ENCODE data around the gene ARHGAP45.

The ARHGAP45 gene

DNA sequence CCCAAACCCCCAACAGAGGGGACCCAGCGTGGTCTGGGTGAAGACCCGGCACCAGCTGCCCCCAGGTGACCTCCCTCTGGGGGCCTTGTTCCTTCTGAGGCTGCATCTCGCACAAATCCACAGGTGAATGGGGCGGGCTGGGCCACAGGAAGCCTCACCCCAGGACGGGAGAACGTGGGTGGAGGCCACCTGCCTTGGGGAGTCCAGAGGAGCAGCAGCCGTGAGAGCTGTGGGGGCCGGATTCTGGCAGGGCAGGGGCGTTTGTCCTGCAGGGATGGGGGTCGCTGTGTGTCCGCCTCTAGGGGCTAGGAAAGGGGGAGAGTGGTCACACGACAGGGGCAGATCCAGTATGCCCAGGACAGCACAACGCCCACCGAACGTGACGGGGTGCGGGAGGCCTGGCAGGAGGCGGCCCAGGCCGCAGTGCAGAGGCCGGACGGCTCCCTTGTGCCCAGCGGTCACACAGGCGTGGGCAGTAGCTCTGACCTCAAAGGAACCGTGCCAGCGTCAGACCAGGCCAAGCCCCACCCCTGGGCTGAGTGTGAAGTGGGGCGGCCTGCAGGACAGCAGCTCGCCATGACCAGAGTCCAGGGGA, 21.5 kb downstream of the ARHGAP45 start:
- DNase-seq (ENCODE audit: low spot score) = no peak

DNA sequence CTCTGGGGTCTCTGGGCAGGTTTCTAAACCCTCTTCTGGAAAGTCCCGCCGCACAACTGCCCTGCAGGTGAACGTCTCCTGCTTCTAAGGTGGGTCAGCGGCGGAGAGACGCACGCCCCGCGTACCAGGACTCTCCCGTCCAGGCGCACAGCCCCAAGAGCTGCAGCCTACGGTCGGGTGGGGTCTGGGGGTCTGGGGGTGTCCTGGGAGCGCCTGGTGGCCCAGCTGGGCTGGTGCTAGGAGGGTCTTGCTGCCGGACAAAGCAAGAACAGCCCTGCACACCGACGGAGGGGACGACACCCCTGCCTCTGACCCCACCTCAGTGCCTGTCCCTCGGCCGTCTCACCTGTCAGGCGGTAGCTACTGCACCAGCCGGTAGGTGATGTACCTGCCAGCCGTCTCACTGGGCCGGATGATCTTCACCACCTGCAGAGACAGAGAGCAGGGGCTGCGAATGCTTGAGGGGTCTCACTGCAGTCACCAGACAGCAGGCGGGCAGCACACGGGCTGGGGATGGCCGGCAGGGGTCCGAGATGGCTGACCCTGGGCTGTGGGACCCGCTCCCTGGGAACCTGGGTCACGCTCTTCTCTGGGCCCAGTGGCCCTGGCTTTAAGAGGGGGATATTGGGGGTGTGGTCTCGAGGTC, 22.3 kb downstream of the ARHGAP45 start:
- DNase-seq (ENCODE audit: low spot score) = no peak

DNA sequence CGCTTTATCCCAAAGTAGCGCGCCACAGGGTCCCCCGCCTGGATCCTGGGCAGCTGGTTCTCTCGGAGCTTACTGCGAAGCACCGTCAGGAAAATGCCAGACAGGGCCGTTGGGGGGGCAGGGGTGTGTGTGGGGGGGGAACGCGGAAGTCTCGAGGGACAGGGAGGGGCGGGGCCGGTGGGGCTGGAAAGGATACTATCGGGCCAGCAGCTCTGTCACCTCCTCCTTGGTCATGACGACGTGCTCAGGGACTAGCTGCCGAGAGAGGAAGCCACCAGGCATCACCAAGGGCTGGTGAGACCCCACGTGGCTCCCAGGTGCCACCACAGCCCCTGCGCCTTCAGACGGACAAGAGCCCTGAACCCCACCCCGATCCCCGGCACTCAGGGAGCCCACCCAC, 22.9 kb downstream of the ARHGAP45 start:
- no peak for DNase-seq (ENCODE audit: low spot score)

DNA sequence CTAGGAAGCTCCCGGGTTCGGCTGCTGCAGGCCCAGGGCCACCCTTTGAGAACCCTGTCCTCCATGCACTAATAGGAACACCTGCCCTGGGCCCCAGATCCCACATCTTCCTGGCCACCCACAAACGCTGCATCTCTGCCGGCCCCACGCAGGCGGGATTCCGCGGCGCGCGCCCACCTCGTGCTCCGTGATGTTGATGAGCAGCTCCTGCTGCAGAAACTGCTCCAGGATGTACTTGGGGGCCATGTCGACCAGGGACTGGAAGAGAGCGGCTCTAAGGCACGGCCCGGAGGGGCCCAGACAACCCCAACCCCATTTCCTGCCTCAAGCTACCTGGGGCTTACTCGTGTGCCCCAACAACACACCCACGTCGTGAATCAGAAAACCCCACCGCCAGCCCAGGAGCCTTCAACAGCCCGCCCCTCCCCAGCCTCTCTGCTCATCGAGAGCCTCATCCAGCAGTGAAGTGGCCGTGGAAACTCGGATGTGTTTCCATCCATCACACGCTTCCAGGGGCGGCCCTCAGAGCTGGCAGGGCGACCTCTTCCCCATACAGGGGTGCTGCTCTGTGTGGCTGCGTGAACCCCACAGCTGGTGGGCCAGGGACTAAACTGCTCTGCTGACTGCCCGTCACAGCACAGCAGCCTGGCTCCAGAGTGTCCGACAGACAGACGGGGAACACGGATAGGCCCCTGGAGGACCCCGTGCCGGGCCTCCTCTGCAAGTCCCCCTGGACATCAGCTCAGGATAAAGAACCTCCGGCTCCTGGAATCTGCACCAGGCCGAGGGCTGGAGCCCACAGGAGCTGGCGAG, 24.0 kb downstream of the ARHGAP45 start:
- DNase-seq (ENCODE audit: low spot score) = no peak

DNA sequence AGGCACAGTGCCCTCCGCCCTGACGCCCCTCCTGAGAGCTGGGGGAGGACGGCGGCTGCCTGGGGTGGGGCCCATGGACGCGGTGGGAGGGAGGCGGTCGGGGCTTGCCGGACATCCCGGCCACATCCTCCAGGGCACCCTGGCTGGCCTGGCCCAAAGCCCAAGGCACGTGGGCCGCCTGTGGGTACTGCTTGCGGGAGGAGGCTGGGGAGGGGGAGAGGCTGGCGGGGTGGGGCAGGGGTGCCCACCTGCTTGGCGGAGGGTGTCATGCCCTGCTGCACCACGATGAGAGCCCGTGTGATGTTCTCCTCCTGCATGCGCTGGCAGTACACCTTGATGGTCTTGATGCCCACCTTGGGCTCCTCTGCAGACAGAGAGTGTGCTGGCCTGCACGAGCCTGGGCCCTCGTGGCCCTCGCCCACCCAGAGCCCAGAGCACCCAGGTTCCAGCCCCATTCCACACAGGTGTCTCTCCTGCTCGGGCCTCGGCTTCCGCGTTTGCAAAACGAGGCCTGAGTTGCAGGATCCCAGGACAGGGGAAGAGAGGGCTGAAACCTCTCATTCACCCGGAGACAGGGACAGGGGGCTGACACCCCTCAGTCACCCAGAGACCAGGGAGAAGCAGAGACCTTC, 24.7 kb downstream of the ARHGAP45 start:
- DNase-seq (ENCODE audit: low spot score) = no peak

DNA sequence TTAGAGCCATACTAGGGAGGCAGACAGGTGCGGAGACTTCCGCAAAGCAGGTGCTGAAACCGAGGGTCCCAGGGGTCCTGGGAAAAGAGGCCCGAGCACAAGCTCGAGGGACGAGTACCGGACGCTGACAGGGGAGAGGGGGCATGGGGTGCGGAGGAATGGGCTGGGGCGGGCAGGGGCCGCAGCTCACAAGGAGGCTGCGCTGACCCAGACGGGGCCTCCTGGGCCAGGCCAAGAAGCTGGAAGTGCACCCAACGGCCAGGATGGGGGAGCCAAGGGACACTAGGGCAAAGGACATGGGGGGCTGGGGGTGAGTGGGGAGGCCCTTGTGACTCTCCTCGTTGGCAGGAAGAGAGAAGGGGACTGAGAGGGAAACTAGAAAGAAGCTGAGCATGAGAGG, 26.4 kb downstream of the ARHGAP45 start:
- no peak for DNase-seq (ENCODE audit: low spot score)

DNA sequence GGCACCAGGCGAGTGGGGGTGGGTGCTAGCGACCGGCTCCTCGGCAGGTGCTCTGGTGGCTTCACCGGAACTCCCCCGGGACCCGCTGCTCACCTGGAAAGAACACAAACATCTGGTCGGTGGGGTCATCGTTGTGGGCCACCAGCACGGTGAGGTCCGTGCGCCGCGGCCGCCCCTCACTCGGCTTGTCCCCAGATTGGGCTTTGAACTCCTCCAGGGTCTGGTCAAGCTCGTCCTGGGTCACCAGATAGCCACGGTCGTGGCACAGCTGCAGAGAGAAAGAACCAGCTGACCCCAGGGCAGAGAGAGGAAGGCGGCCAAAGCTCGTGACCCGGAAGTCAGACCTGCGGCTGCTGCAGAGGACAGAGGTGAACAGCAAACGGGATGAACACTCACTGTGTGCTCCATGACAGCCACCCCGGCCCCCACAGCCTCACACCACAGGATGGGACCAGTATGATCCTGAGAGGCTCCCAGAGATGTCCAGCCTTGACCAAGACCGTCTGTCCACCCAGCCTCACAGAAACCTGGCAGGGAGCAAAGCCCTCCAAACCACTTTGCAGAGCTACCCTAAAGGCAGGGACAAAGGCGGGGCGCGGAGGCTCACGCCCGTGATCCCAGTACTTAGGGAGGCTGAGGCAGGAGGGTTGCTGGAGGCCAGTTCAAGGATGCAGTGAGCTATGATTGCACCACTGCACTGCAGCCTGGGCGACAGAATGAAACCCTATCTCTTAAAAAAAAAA, 27.0 kb downstream of the ARHGAP45 start:
- DNase-seq (ENCODE audit: low spot score) = no peak

DNA sequence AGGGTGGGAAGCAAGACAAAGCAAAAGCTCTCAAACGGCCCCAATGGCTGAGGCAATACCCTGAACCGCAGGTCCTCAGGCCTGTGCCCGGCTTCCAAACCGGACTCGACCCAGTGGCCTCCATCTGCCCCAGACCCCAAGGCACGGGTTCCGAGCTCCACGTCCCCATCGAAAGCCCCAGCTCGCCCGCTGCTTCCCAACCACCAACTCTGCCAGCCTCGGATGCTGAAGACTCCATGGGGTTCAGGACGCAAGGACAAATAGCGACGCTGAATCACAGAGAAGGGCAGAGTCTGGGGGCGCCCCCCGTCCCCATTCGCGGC, 27.6 kb downstream of the ARHGAP45 start:
- DNase-seq (ENCODE audit: low spot score) = no peak

DNA sequence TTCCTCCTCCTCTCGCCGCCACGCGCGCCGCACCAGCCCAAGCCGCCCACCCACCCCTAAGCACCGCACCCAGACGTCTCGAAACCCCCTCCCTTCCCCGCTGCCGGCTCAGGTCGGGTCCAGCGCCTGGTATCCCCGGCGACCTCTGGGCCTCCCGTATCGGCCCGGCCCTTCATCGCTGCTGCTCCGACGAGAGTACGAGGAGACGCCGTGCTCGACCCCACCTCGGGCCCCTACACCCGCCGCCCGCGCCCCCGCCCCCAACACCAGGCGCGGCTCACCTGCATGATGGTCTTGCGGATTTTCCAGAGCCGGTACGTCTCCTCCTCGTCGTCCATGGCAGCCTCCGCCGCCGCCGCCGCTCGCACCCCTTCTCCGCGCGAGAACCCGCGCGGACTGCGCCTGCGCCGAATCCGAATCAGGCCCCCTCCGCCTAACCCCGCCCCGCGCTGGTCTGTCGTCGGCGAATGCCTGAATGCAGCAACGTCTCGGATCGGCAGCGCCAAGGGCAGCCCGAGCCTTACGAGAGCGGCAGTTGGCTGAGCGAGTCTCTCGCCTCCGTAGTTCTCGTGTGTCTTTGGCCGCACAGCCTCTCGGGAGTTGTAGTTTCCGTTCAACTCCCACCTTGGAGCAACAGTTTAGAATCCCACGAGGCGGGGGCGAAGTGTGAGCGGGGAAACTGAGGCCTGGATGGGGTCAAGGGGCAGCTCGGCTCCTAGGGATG, 28.2 kb downstream of the ARHGAP45 start, which contains the start of gene POLR2E:
TSS of gene POLR2E (minus strand) at position 398 of the 724 bp plus-strand sequence. CDS start at position 338, 60 bp downstream.
- peak; percentile 98 for DNase-seq (ENCODE audit: low spot score)

DNA sequence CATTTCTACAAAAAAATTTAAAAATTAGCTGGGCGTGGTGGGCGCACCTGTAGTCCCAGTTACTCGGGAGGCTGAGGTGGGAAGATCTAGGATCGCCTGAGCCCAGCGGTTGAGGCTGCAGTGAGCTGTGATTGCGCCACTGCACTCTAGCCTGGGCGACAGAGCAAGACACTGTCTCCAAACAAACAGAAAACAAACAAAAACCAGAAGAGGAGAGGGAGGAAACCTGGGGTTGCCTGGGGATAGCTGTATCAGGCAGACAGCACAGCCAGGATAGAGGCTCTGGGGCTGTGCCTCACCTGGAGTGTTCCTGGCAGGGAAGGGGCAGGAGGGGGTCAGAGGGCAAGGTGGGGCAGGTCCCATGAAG, 30.8 kb downstream of the ARHGAP45 start:
- DNase-seq (ENCODE audit: low spot score) = no peak

DNA sequence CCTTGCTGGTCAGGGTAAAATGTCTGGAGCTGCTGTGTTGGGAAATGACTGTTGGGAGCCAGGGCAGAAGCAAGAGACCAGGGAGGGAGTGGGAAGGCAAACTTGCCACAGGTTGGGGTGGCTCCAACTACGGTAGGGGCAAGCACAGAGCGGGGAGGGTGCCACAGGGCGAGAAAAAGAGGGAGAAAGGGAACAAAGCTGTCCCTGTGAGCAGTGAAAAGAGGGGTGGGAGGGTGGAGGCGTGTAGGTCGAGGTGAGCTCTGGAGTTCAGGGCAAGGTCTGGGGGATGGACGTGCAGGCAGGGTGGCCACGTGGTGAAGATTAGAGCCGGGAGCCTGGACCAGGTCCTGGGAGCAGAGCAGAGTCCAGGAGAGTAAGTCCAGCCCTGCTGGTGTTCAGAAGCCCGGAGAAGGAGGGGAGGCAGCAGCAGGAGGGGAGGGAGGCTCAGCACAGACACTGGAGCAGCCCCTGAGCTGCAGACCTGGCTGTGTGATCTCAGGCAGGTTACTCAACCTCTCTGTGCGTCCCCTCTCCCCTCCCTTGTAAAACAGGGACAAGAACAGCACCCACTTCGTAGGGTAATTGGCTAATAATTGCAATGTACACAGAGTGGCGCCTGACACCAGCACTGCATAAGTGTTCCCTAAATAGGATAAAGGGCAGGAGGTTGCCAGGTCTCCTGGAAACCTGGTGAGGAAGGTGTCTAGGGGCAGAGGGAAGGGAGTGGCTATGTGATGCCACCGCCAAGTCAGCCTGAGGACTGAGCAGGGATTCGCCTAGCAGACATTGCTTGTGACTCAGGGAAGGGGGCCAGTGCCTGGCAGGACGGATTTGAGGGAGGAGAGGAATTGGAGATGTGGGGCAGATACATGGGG, 31.4 kb downstream of the ARHGAP45 start:
- DNase-seq (ENCODE audit: low spot score) = no peak

DNA sequence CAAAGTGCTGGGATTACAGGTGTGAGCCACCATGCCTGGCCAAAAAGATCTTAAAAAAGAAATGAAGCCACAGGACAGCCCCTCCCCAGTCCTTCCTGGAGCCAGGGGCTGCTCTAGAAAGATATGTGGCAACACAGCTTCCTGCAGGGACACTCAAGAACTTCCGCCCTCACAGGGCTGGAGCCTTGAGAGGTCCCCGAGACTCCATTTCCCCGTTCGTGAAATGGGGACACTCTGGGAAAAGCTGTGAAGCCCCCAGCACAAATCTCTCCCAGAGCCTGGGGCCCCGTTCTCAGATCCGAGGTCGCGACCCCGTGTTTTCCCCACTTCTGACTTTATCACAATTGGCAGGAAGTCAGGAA, 34.4 kb downstream of the ARHGAP45 start:
- DNase-seq (ENCODE audit: low spot score) = no peak

DNA sequence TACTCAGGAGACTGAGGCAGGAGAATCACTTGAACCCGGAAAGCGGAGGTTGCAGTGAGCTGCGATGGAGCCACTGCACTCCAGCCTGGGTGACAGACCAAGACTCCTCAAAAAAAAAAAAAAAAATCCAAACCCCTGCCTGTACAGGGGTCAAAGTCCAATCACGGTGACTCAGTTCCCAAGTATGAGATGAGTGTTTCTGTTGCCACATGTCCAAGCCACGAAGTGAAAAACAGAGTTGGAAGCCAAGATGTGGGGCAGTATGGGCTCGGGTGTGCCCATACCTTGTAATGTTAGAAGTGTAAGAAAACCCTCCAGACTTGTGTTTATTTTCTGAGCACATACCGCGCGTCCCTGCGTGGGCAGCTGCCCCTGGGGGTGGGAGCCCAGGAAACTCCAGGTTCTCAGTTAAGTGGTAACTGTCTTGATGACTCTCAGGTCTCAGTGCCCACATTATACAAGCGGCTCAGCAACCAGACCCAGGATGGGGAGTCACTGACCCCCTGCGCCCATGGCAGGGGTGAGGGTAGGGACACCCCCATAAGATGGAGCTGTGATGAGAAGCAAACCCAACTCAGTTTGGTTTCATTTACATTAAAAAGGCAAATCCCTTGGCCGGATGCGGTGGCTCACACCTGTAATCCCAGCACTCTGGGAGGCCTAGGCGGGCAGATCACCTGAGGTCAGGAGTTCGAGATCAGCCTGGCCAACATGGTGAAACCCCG, 35.6 kb downstream of the ARHGAP45 start:
- peak; percentile 85 for DNase-seq (ENCODE audit: low spot score)

DNA sequence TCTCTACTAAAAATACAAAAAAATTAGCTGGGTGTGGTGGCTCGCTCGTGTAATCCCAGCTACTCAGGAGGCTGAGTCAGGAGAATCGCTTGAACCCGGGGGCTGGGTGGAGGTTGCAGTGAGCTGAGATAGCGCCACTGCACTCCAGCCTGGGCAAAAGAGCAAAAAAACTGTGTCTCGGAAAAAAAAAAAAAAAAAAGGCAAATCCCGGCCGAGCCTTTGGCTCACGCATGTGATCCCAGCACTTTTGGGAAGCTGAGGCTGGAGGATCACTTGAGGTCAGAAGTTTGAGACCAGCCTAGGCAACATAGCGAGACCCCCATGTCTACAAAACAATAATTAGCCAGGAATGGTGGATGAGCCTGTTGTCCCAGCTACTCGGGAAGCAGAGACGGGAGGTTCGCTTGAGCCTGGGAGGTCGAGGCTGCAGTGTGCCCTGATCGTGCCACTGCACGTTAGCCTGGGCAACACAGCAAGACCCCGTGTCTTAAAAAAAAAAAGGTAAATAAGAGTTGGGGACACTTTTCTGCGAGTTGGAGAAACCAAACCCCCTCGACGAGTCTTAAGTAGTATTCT, 36.3 kb downstream of the ARHGAP45 start:
- DNase-seq (ENCODE audit: low spot score) = no peak

DNA sequence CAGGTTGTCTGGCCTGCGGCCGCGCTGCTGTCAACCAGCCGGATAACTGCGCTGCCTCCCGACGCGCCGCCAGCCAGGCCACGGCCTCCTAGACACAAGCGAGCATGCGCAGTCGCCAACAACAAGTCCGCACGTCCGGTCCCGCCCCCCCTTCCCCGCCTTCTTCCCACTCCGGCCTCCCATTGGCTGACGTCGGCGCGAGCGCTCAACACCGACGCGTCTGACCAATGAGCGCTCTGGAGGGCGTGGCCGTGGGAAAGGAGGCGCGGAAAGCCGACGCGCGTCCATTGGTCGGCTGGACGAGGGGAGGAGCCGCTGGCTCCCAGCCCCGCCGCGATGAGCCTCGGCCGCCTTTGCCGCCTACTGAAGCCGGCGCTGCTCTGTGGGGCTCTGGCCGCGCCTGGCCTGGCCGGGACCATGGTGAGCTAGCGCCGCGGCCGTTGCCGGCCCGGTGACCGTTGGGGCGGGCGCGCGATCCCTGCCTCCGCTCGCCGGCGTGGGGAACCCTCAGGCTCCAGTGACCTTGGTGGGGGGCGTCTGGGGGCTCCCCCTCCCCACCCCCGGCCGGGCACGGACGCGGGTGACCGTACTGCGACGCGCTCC, 36.8 kb downstream of the ARHGAP45 start, which contains the start of gene GPX4:
TSS of gene GPX4 (plus strand) at position 287 of the 603 bp plus-strand sequence. CDS start at position 337, 50 bp downstream.
- DNase-seq (ENCODE audit: low spot score) = peak; percentile 99

DNA sequence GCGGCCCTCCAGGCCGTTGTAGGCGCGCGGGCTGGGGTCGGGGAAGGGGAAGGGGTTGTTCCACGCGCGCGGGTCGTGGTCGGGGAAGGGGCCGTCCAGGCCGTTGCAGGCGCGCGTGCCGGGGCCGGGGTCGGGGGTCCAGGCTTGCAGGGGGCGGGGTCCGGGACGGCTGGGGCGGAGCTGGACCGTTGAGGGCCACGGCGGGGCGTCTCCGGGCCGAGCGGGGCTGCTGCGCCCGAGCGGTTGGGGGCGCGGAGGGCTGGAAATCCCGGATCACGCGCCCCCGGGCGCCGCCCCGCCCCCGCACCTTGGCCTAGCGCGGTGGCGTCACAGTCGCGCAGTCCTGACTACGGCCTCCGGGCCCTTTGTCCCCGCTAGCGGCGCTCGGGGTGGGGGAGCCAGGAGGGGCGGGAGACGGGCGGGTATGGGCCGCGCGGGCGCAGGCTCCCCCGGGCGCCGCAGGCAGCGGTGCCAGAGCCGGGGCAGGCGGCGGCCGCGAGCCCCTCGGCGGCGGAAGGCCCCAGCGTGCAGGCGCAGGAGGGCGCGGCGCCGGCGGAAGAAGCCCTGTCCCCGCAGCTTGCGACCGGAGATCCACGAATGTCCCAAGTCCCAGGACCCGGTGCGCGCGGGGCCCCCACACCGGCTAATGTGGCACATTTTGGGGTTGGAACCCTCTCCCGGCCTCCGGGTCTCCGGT, 37.5 kb downstream of the ARHGAP45 start:
- peak; percentile 75 for DNase-seq (ENCODE audit: low spot score)

DNA sequence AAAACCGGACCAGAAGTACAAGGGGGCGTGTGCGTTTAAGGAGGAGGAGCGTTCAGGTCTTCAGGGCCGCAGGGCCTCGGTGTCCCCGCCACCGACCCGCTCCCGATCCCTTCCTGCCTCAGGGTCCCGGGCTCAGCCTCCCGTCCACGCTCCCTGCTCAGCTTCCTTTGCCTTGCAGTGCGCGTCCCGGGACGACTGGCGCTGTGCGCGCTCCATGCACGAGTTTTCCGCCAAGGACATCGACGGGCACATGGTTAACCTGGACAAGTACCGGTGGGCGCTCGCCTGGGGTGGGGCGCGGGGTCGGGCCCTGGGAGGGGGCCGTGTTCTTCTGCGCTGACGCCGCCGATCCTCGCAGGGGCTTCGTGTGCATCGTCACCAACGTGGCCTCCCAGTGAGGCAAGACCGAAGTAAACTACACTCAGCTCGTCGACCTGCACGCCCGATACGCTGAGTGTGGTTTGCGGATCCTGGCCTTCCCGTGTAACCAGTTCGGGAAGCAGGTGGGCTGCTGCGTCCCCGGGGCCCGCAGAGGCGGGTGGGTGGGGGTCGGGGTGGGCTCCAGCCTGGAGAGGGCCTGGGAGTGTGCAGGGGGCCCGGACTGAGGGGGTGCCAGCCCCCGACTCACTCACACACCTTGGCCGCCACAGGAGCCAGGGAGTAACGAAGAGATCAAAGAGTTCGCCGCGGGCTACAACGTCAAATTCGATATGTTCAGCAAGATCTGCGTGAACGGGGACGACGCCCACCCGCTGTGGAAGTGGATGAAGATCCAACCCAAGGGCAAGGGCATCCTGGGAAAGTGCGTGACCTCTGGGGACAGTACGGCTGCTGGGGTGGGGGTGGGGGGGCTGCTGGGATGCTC, 38.3 kb downstream of the ARHGAP45 start:
- DNase-seq (ENCODE audit: low spot score) = peak; percentile 59

Measured in hepatic stellate cell (primary cell).